Stimulated activated naive CD4-positive, alpha-beta T cell treated with Interleukin-2 at 50 U/mL for 16 hours (primary cell): ENCODE results near the gene SCAMP3.
"Not testable (repeated sequence)": the region's sequence is repeated elsewhere in the genome, so short reads cannot be mapped to it uniquely, and the experiment has no call there.

Experiments
- DNase-seq: peaks from one replicate; lab custom pipeline; 2025; lab: John Stamatoyannopoulos, UW

Gene SCAMP3

DNA sequence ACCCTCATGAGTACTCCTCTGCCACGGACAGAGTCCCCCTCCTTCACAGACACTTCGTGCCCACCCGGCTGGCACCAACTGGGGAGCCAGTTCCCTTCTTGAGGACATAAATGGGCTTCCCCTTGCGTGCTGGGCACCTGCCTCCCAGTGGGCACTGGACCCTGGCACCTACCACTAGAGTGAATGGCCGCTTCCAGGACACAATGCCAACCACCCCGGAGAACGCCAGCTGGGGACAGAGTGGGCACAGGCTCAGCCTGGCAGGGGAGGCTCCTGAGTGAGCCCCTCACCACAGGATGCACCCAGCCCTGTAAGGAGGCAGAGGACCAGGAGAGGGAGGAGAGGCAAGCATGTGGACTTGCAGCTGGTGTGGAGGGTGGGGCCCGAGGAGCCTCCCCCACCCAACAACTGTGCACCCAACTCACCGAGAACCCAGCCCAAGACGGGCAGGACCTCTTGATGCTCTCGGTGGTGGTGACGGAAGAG is 7.9 kb downstream of the SCAMP3 start:
- no peak for DNase-seq

DNA sequence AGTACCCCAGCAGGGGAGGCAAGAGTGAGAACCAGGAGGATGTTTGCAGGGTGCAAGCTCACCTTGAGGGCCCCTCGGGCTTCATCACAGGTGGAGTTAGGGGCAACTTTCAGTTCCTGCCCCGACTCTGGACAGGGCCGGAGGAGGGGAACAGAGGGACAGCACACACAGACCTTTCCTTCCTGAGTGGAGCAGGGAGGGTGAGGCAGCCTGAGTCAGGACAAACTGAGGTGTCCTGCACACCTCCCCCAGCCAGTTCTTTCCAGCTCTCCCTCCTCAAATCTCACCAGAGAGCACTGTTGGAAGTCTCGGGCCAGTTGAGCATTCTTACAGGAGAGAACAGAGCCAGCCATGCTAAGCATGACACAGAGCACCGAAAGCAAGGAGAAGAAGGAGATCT is 8.4 kb downstream of the SCAMP3 start:
- no peak for DNase-seq

DNA sequence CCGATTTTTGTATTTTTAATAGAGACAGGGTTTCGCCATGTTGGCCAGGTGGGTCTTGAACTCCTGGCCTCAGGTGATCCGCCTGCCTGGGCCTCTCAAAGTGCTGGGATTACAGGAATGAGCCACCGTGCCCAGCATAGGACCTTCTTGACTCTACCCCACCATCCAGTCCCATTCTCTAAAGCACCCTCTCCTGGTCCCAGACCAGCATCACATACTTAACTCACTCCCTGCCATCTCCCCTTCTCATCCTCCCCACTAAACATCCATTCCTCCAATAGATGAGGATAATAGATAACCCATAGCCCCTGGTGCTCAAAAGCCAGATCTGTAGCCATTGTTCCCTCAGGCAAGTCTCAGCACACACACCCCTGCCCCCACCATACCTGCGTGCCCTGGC is 9.0 kb downstream of the SCAMP3 start:
- no peak for DNase-seq

DNA sequence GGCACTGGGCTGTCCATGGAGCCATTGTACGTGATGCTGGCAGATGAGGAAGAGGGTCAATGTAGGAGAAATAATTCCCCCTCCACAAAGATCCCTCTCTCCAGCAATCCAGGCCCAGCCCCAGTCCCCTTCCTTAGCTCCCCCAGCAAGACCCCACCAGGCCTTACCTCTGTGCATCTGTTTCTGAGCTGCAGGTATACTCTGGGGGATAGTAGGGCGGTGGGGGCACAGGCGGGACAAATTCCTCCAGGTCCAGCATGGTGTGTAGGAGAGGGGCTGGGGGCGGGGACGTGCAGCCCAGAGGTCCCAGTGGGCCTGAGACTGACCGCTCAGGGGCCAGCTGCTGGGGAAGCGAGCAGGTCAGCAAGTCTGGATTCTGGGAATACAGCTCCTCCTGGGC is 10.6 kb downstream of the SCAMP3 start:
- no peak for DNase-seq

DNA sequence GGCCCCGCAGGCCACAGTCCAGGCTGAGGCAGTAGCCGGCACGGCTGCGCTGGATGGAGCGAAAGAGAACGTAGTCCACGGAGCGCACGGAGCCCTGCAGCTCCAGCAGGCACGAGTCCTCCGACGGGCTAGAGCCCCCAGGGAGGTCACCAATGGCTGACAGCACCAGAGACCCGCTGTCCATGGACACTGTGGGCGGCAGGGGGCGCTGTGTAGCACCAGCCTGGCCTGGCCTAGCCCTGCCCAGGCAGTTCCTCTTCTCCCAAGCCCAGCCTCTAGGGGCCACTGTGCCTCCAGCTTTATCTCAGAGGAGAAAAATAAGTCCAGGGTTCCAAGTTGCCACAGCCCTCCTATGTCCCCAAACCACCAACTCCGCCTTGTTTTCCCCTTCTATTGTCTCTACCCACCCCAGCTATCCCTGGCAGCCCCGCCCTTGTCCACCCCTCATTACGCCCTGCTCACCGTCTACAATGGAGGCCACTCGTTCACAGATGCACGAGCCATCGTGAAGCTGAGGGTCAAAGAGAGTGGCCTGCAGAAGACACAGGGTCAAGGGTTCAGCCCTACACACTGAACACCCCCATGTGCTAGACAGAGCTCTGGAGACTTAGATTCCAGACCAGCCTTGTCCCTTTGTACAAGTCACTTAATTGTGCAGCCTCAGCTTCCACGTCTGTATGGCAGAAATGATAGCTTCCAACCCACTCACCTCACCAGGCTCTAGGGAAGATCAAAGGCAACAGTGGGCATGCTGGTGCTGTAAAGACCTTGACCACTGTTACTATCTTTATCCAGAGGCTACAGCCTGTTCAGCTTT is 11.3 kb downstream of the SCAMP3 start:
- DNase-seq, result peak; percentile 94

DNA sequence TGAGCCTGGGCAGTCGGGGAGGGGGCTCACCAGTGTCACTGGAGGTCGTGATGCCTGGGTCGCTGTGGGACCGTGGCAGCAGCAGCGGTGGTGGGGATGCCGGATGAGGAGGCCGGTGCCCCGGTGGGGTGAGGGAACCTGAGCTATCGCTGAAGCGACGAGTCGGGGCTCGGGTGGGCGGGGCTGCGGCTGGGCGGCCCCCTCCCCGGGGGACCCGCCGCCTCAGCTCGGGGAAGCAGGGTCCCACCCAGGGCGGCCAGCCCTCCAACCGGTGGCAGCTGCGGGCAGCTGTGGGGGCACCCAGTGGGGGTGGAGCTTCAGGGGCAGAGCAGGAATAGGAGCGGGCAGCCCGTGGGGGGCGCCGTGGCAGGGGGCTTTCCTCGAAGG is 11.9 kb downstream of the SCAMP3 start:
- DNase-seq, result no peak

DNA sequence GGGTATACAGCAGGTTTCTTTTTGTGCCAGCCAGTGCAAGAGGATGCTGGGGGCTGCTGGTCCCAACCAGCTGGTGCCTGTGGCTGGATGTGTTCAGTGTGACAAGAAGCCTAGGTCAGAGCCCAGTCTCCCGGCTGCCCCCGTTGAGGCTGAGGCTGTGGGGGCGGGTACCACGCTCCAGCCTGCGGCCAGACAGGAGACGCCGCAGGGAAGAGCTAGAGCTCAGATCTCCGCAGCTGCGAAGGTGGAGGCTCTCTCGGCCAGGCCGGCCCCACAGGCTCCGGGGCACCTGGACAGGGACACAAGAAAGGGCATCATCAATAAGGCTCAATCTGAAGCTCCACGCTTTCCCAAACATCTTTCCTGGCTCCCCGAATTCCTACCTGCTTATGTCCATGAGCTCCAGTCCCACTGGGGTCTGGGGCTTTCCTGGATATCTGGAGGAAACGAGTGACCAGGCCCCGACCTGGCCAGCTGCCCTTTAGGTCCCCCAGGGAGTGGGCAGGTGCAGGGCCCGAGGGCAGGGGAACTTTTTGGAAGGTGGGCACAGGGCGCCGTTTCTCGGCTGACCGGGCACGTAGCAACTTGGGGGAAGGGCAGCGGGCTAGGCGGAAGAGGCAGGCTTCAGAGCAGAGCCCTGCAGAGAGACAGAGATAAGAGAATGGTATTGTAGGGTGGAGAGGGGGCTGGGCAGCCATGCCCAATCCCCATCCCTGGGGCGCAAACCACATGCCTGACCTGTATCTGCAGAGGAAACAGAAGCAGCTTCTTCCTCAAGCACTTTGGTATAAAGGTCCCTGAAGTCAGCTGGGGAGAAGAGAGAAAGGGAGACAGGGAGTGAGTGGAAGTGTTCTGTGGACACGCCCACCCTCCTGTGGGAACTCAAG is 14.2 kb downstream of the SCAMP3 start:
- DNase-seq, result no peak

DNA sequence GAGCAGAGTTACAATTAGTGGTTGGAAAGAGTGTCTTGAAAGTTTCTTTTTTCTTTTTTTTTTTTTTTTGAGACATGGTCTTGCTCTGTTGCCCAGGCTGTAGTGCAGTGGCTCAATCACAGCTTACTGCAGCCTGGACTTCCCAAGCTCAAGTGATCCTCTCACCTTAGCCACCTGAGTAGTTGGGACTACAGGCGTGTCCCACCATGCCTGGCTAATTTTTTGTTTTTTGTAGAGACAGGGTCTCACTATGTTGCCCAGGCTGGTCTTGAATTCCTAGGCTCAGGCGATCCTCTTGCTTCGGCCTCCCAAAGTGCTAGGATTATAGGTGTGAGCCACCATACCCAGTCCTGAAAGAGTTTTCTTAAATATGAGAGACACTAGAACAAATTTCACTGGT is 15.4 kb downstream of the SCAMP3 start:
- not testable (repeated sequence) for DNase-seq

DNA sequence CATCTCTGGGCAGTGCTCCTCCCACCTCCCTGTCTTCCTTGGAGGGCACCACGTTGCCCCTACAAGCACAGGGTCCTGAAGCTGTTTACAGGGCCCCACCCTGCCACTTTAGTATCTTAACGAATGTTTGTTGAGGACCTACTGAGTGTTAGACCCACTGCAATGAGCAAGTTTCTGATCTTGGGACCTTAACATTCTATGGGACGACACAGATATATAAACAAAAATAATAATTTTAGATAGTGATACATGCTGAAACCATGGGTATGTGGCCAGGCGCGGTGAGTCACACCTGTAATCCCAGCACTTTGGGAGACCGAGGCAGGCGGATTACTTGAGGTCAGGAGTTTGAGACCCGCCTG is 17.0 kb downstream of the SCAMP3 start:
- no peak for DNase-seq

DNA sequence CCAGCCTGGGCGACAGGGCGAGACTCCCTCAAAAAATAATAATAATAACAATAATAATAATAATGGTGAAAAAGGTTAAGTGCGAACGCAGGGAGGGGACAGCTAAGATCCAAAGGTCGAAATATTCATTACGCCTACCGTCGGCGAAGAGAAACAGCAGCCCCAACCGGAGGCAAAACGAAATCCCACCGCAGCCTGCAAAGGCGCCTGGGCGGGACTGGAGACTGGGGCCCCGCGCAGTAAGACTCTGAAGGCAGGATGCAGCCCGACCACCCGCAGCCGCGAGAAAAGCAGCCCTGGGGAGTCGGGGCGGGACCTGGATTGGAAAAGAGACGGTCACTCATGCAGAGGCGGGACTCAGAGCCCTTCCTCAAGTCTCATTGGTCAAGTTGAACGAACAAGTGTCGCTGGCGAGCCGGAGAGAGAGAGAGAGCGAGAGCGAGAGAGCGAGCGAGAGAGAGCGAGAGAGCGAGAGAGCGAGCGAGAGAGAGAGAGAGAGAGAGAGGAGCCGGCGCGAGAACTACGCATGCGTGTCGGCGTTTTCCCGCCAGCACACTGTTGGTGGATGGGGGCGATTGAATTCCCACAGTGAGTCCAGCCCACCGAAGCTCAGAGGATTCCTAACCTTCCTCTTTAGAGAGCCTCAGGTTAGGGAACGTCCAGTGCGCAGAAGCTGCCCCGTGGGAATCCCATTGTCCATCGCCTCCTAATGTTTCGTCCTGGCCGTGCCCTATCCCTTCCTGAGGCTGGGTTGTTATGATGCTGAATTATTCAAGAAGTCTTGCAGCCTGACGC is 17.6 kb downstream of the SCAMP3 start:
- peak; percentile 91 for DNase-seq

DNA sequence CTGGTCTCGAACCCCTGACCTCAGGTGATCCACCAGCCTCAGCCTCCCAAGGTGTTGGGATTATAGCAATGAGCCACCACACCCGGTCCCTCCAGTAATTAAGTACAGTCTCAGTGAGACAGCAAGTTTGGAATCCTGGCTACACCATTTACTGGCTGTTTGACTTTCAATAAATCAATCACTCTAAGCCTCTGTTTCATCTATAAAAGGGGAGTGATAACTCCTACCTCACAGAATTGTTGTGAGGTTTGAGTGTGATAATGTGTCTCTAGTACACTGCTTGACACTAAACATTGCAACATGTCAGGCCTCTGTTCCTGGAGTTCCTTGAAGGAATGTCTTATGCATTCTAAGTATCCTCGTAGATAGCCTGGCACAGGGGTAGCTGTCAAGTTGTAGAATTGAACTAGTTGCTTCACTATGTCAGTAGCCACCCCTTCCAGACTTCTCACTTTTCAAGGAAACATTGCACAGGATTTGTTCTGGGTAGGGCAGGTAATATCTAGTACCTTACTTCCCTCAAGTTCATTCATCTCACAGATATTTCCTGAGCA is 19.3 kb downstream of the SCAMP3 start:
- no peak for DNase-seq

DNA sequence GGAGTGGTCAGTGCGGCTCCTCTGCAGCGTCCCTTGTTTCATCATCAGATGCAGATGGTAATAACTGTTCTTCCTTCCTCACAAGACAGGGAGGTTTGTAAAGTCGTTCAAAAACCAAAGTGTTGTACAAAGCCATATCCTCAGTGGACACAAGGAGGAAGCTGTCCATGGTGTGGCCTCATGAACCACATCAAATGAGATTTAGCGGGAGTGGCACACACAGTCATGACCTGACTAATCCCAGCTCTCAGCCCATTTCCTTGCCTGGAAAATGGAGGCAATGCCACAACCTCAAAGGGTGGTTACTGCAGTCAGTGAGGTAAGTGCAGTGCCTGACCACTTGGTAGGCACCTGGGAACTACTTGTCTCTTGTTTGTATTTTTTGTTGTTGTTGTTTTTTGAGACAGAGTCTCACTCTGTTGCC is 20.3 kb downstream of the SCAMP3 start:
- no peak for DNase-seq

DNA sequence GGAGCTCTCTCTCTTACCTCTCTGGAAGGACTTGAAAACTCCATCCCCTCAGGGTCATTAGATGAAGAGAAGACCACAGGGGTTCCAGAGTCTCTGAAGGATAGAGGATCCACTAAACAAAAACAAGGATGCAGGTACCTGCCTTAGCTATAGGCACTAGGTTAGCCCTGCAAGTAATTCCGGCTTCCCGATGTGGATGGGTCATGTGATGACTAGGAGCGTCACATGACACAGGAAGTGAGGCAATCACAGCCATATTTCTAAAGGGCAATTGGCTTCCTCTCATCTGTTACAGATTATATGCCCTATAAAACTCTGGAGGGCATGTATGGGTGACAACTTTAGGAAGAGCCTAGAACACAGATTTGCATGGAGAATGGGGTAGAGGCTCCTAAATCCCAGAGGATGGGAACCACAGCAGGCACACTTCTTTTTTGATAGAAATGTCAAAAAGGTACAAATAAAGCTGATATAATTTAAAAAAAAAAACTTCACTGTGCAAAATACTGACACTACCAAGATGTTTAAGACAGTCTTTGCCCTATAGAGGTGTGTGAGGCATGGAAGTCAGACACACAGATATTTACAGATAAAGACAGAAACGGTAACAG is 21.0 kb downstream of the SCAMP3 start:
- peak; percentile 55 for DNase-seq

DNA sequence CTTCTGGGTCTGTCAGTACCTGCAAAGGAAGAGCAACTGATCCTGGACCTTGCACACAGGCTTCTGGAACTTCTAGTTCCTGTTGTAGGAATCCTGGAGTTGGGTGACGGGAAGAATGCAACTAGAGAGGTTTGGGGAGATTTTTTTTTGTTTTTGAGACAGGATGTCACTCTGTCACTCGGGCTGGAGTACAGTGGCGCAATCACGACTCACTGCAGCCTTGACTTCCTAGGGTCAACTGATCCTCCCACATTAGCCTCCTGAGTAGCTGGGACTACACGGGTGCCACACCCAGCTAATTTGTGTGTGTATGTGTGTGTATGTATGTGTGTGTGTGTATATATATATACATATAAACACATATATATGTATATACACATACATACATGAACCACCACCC is 25.7 kb downstream of the SCAMP3 start:
- no peak for DNase-seq

DNA sequence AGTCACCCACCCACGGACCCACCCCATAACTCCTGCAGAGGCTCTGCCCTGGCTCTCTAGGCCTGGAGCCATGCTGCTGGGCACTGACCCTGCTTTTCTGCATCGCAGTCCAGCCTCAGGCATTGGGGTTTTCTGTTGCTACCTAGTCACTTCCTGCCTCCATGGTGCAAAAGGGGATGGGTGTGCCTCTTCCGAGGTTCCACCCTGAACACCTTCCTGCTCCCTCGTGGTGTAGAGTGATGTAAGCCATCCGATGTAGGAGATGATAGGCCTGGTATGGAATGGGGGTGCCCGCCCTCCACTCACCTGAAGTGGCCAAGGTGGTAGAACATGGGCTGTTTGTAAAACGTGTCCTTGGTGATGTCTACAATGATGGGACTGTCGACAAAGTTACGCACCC is 26.8 kb downstream of the SCAMP3 start:
- DNase-seq, result not testable (repeated sequence)

DNA sequence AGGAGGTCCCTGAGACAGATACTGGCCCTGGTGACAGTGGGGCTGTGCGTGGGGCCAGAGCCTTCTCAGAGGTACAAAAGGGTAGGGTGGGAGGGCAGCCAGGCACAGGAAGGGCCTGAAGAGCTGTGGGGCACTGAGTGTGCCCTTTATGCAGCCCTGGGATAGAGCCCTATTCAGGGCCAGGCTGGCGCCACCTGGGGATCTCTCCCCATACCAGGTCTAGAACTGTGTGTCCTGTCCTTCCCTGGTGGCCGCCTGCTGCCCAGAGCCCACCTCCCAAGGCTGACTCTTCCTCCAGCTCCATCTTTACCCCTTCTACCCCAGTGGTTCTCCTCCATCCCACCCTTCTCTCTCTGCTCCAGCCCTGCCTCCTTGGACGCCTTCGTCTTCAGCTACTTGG is 28.7 kb downstream of the SCAMP3 start:
- not testable (repeated sequence) for DNase-seq

DNA sequence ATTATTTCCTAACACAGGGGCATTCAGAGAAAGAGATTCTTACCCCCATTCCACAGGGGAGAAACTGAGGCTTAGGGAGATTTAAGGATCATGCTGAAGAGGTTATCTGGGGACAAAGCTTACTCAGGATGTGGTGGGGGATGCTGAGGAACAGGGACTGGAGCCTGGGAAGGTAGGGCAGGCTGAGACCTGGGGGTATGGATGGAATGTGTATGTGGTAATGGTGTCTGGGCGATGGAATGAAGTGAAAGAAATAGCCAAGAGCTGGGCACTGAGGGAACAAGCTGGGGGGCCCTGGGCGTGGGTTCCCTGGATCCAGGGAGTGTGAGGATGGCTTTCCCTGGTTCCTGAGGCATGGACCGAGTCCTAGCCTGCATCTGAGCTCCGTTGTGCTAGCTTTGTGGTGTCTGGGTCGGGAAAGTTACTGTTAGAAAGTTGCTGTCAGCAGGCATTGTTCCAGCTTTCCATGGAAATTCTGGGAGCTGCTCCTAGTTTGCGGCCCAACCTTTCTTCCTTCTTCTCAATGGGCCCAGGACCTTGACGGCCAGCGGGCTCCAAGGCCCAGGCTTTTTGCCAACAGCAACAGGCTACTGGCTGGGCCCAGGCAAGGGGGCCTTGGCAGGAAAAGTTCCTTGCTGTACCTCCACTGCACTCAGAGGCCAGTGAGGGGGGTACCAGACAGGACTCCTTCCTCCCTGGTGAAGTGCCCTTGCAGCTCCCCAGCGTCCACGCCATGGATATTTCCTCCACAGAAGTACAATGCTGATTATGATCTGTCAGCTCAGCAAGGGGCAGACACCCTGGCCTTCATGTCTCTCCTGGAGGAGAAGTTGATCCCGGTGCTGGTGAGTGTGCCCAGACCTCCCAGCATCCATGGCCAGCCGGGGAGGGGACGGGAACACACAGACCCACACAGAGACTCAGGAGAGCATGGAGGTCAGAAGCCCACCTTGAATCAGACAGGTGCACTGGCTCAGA is 29.9 kb downstream of the SCAMP3 start:
- not testable (repeated sequence) for DNase-seq

DNA sequence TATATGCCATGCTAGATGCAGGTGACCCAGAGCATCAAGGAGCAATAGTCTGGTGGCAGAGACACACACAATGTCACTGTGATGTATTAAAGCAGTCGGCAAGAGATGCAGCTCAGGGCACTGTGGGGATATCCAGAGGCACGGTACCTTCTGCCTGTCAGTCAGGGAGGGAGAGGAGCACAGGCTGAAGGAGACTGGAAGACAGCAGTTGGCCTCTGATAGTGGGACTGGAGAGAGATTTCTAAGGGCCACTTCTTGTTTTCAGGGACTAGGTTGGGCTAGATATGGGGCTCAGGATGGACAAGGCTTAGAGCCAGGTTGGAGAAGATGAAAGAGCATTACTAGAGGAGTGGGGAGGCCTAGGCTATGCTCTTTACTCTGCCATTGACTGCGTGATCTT is 30.9 kb downstream of the SCAMP3 start:
- DNase-seq, result not testable (repeated sequence)

DNA sequence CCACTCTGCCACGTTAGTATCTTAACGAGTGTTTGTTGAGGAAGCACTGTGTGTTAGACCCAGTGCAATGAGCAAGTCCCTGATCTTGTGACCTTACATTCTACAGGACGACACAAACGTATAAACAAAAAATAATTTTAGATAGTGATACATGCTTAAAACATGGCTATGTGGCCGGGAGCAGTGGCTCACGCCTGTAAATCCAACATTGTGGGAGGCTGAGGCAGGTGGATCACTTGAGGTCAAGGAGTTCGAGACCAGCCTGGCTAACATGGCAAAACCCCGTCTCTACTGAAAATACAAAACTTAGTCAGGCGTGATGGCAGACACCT is 34.1 kb downstream of the SCAMP3 start:
- no peak for DNase-seq
